Panc1 (cell line): ENCODE data around the gene ZC3H11A. TPM values are rescaled to one million over a fixed set of nuclear protein-coding genes. Genes with fewer than 3 reads are reported as not detected.
"Not testable (repeated sequence)": the region's sequence is repeated elsewhere in the genome, so short reads cannot be mapped to it uniquely, and the experiment has no call there.

ENCODE experiments used
- ATAC-seq: fragments of 200-7000 bp; cut with Tn5 transposase; 2 replicates; pipeline ENCODE4 v1.9.1; 2020; ENCODE audit warnings: mild to moderate bottlenecking, moderate library complexity
- BruUV-seq: library from RNA; stranded (reverse); fragments of 400-500 nt; replicated peaks from 2 replicates; lab custom pipeline; 2021; lab: Mats Ljungman, UMichigan
- CTCF ChIA-PET: fragments of 300-600 bp; sonication (Branson Sonifier 250); formaldehyde crosslinking; loops from one replicate; lab custom pipeline; 2022; ENCODE audit warnings: antibody characterized with exemption; lab: Charles Lee
- POLR2A ChIA-PET: fragments of 300-600 bp; sonication (Branson Sonifier 250); formaldehyde crosslinking; loops from one replicate; lab custom pipeline; 2022; ENCODE audit warnings: antibody characterized with exemption; lab: Charles Lee
- DNase-seq: peaks from one replicate; pipeline ENCODE4 v3.0.0-alpha.2; 2010; ENCODE audit warnings: low read depth, low spot score
- H3K27ac ChIP-seq: 2 replicates; pipeline ENCODE4 v1.5.1; 2011; ENCODE audit warnings: mild to moderate bottlenecking, low read length, inconsistent platforms
- H3K27me3 ChIP-seq: fragments of 200-500 bp; sonication (Bioruptor generic); 2 replicates; pipeline ENCODE4 v1.6.0; 2014; ENCODE audit warnings: low read length, inconsistent platforms; ENCODE audit not compliant: control insufficient read depth, insufficient read depth
- H3K36me3 ChIP-seq: fragments of 200-500 bp; sonication (Bioruptor generic); 2 replicates; pipeline ENCODE4 v1.5.1; 2014; ENCODE audit warnings: inconsistent platforms, mild to moderate bottlenecking, low read length, moderate library complexity; ENCODE audit not compliant: control insufficient read depth, insufficient read depth
- H3K4me1 ChIP-seq: 2 replicates; pipeline ENCODE4 v1.5.1; 2011; ENCODE audit warnings: inconsistent platforms, mild to moderate bottlenecking, low read length, moderate library complexity; ENCODE audit not compliant: control insufficient read depth, insufficient read depth
- H3K4me3 ChIP-seq, 2 experiments: 2 replicates each; pipeline ENCODE4 v1.5.1; 2011 to 2012; ENCODE audit warnings: low read depth in 2 of 2, low read length in 2 of 2, mild to moderate bottlenecking in 2 of 2, inconsistent platforms in 1 of 2, moderate library complexity in 1 of 2
- H3K9me3 ChIP-seq: fragments of 200-500 bp; sonication (Bioruptor generic); 2 replicates; pipeline ENCODE4 v1.5.1; 2014; ENCODE audit warnings: low read depth, mild to moderate bottlenecking, inconsistent platforms, low read length, moderate library complexity; ENCODE audit not compliant: control insufficient read depth, insufficient read depth
- CTCF ChIP-seq: fragments of 450-650 bp; IDR thresholded peaks from 2 replicates; pipeline ENCODE4 v1.5.1; 2017; ENCODE audit warnings: mild to moderate bottlenecking
- POLR2AphosphoS5 ChIP-seq: IDR thresholded peaks from 2 replicates; pipeline ENCODE4 v1.6.1; 2012; ENCODE audit warnings: mild to moderate bottlenecking, low read depth, low read length, moderate library complexity
- SIN3A ChIP-seq: IDR thresholded peaks from 2 replicates; pipeline ENCODE4 v1.6.1; 2012; ENCODE audit warnings: low read depth, mild to moderate bottlenecking, low read length, moderate library complexity, borderline replicate concordance; ENCODE audit not compliant: insufficient read depth
- TCF7L2 ChIP-seq: IDR thresholded peaks from 2 replicates; pipeline ENCODE4 v1.6.1; 2011; ENCODE audit warnings: mild to moderate bottlenecking, low read depth, low read length, inconsistent platforms
- in situ Hi-C: cut with HindIII; loops from 2 replicates; pipeline ENCODE4 v1.10.0; 2016; ENCODE audit warnings: low sequenced_read_pairs, low pct_unique_long_range_greater_than_20kb
- intact Hi-C: fragments of 100-400 bp; cut with micrococcal nuclease; formaldehyde crosslinking; loops from one replicate; pipeline ENCODE4 v1.10.0; 2022; ENCODE audit not compliant: unreplicated experiment
- total RNA-seq: library from RNA; stranded (reverse); gene quantifications from one replicate; pipeline ENCODE4 v1.2.1, GENCODE V29; 2021; ENCODE audit not compliant: unreplicated experiment
- TF ChIP-seq, protein P1 (sequence below), 2 experiments: IDR thresholded peaks; 2 replicates each; pipeline ENCODE4 v1.6.1; 2011 to 2012; ENCODE audit warnings: low read depth in 2 of 2, control low read depth in 1 of 2, low read length in 1 of 2, mild to moderate bottlenecking in 1 of 2, moderate library complexity in 1 of 2; ENCODE audit not compliant: insufficient read depth in 1 of 2

The ZC3H11A gene
- total RNA-seq, 1 experiment from 2014 or later = 69.6 TPM

DNA sequence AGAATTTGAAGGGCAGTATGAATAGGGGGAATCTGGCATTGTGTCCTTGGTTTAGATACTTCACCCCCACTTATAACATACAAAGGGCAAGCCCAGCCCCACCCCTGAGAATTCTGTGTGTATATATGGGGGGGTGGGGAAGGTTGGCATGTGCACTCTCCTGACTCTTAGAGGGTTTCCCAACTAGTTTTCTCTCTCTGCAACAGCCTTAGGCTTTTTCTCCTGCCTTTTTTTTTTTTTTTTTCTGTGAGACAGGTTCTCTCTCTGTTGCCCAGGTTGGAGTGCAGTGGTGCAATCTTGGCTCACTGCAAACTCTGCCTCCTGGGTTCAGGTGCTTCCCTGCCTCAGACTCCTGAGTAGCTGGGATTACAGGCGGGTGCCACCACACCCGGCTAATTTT lies 2.9 kb upstream of the ZC3H11A start:
- BruUV-seq = no TSS peak
- Histone ChIP-seq H3K27me3 (no peaks in the 10 kb centered on the region), H3K36me3 (peaks cover 9% of the 10 kb centered on the region), H3K27ac (no peak overlapping the region), H3K4me1 (peaks cover 7% of the 10 kb centered on the region), H3K4me3 (no peak overlapping the region), H3K9me3 (no peaks in the 10 kb centered on the region; the same call in 1 of the 2 replicates)
- ChIA-PET POLR2A (no interaction called here), CTCF (no interaction called here)
- in situ Hi-C loops (no loop called here), intact Hi-C loops (no loop called here)
- ATAC-seq (no peak), DNase-seq (no peak)
- TF ChIP-seq SIN3A = no peak
- TF ChIP-seq CTCF = no peak
- no peak for TF ChIP-seq TCF7L2
- TF ChIP-seq, protein P1, sequence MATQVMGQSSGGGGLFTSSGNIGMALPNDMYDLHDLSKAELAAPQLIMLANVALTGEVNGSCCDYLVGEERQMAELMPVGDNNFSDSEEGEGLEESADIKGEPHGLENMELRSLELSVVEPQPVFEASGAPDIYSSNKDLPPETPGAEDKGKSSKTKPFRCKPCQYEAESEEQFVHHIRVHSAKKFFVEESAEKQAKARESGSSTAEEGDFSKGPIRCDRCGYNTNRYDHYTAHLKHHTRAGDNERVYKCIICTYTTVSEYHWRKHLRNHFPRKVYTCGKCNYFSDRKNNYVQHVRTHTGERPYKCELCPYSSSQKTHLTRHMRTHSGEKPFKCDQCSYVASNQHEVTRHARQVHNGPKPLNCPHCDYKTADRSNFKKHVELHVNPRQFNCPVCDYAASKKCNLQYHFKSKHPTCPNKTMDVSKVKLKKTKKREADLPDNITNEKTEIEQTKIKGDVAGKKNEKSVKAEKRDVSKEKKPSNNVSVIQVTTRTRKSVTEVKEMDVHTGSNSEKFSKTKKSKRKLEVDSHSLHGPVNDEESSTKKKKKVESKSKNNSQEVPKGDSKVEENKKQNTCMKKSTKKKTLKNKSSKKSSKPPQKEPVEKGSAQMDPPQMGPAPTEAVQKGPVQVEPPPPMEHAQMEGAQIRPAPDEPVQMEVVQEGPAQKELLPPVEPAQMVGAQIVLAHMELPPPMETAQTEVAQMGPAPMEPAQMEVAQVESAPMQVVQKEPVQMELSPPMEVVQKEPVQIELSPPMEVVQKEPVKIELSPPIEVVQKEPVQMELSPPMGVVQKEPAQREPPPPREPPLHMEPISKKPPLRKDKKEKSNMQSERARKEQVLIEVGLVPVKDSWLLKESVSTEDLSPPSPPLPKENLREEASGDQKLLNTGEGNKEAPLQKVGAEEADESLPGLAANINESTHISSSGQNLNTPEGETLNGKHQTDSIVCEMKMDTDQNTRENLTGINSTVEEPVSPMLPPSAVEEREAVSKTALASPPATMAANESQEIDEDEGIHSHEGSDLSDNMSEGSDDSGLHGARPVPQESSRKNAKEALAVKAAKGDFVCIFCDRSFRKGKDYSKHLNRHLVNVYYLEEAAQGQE (IDR thresholded peaks at IDR 0.05; ENCODE audit: insufficient read depth in 1 of 2, low read depth in 2 of 2, low read length in 1 of 2) = no peak
- TF ChIP-seq POLR2AphosphoS5 = no peak

GRCh38 chr1:203793561-203793960 lies 1.9 kb upstream of the ZC3H11A start:
- H3K27ac ChIP-seq, CTCF ChIA-PET, intact Hi-C loops, in situ Hi-C loops, ATAC-seq, BruUV-seq, H3K9me3 ChIP-seq, DNase-seq, H3K27me3 ChIP-seq, H3K4me3 ChIP-seq: not testable (repeated sequence)
- H3K4me1 ChIP-seq = peaks cover 16% of the 10 kb centered on the region
- H3K36me3 ChIP-seq = peaks cover 14% of the 10 kb centered on the region
- POLR2A ChIA-PET = interaction anchor here (0.6 kb wide), 1 partner anchor 71 kb away, joined by 5 read pairs; no protein-coding TSS in a partner anchor

DNA sequence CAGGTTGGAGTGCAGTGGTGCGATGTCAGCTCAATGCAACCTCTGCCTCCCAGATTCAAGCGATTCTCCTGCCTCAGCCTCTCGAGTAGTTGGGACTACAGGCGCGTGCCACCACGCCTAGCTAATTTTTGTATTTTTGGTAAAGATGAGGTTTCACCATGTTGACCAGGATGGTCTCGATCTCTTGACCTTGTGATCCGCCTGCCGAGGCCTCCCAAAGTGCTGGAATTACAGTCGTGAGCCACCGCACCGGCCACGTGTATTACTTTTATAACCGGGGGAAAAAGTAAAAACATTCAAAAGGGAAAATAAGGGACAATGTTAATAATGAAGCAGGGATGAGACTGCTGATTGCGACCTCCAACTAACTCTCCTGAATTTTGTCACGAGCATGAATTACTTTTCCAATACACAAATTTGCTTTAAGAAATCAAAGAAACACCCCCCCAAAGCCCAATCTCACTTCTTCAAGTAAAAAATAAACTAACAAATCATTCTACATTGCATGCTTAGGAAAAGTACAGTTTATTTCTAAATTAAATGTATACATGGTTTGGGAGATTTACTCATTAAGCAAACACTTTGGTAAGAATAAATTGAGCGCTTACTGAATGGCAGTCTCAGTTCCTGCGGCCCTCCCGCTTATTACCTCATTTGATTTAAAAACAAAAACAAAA lies 521 bp upstream of the ZC3H11A start:
- H3K27me3 ChIP-seq = no peaks in the 10 kb centered on the region
- peak overlapping the region; percentile 90 to 91 for H3K4me3 ChIP-seq
- peak overlapping the region; percentile 86 for H3K27ac ChIP-seq
- no peaks in the 10 kb centered on the region; the same call in 1 of the 2 replicates for H3K9me3 ChIP-seq
- CTCF ChIA-PET = interaction anchor here (0.7 kb wide), 1 partner anchor 21 kb away, joined by 5 read pairs; no protein-coding TSS in a partner anchor
- DNase-seq (no peak), ATAC-seq (no peak)
- TF ChIP-seq, protein P1 (IDR thresholded peaks at IDR 0.05; ENCODE audit: insufficient read depth in 1 of 2, low read depth in 2 of 2, low read length in 1 of 2) = no peak
- TF ChIP-seq TCF7L2 (no peak), SIN3A (no peak), CTCF (no peak), POLR2AphosphoS5 (no peak)
- BruUV-seq = TSS peak; percentile 86
- H3K4me1 ChIP-seq = peaks cover 26% of the 10 kb centered on the region
- intact Hi-C loops (no loop called here), in situ Hi-C loops (no loop called here)
- H3K36me3 ChIP-seq = peaks cover 14% of the 10 kb centered on the region
- POLR2A ChIA-PET = no interaction called here
